Mesothelial cell of epicardium (in vitro differentiated cells): Measurements from ENCODE around the gene SLC38A8. TPM values are rescaled to one million over a fixed set of nuclear protein-coding genes. Genes with fewer than 3 reads are reported as not detected.
A peak's percentile ranks its signal among the peaks of the same experiment; 100 is the strongest.

Source experiments
- DNase-seq, 2 experiments: peaks; one replicate each; pipeline ENCODE4 v3.0.0; 2021; ENCODE audit warnings: low spot score in 2 of 2; ENCODE audit not compliant: unreplicated experiment in 2 of 2
- H3K27ac Mint-ChIP-seq: 2 replicates; pipeline ENCODE4 v1.8.0; 2021; ENCODE audit warnings: mixed read lengths
- H3K27me3 Mint-ChIP-seq: 2 replicates; pipeline ENCODE4 v1.8.0; 2021; ENCODE audit warnings: low read depth, mixed read lengths
- H3K36me3 Mint-ChIP-seq: 2 replicates; pipeline ENCODE4 v1.8.0; 2021; ENCODE audit warnings: mixed read lengths
- H3K4me1 Mint-ChIP-seq: 2 replicates; pipeline ENCODE4 v1.8.0; 2021; ENCODE audit warnings: mixed read lengths
- H3K4me3 Mint-ChIP-seq: 2 replicates; pipeline ENCODE4 v1.8.0; 2021; ENCODE audit warnings: mild to moderate bottlenecking, moderate library complexity, mixed read lengths
- H3K9me3 Mint-ChIP-seq: 2 replicates; pipeline ENCODE4 v1.8.0; 2021; ENCODE audit warnings: mixed read lengths
- total RNA-seq: library from RNA; stranded (reverse); gene quantifications from 3 replicates; pipeline ENCODE4 v1.2.1, GENCODE V29; 2021
- TF ChIP-seq, protein P1 (sequence below): fragments of 200-600 bp; sonication (generic); IDR thresholded peaks from one replicate; pipeline ENCODE4 v1.5.0; 2021; ENCODE audit warnings: antibody characterized with exemption; ENCODE audit not compliant: unreplicated experiment

Gene SLC38A8
- total RNA-seq, 1 donor from 2014 or later: not detected

DNA sequence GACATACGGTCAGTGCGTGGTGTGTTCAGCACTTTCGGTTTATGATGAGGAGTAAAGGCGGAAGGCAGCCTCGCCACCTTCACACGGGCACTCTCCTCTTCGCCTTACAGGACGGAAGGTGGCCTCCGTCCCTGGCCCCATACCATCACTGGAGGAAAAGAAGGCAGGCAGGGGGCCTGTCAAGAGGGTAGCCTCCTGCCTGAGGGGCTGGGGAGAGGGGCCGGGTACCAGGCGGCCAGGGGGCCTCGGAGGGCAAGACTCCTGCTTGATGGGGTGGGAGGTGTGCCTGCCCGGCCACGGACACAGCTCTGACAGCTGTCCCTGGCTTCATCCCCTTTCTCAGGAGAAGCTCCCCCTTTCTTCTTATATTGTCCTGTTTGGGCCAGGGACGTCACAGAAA, 15.6 kb upstream of the SLC38A8 start:
- Mint-ChIP-seq H3K9me3 (no peaks in the 10 kb centered on the region), H3K27me3 (no peaks in the 10 kb centered on the region), H3K4me3 (no peak overlapping the region), H3K27ac (no peak overlapping the region), H3K36me3 (peaks cover 49% of the 10 kb centered on the region), H3K4me1 (no peaks in the 10 kb centered on the region)
- DNase-seq: no peak
- TF ChIP-seq, protein P1, sequence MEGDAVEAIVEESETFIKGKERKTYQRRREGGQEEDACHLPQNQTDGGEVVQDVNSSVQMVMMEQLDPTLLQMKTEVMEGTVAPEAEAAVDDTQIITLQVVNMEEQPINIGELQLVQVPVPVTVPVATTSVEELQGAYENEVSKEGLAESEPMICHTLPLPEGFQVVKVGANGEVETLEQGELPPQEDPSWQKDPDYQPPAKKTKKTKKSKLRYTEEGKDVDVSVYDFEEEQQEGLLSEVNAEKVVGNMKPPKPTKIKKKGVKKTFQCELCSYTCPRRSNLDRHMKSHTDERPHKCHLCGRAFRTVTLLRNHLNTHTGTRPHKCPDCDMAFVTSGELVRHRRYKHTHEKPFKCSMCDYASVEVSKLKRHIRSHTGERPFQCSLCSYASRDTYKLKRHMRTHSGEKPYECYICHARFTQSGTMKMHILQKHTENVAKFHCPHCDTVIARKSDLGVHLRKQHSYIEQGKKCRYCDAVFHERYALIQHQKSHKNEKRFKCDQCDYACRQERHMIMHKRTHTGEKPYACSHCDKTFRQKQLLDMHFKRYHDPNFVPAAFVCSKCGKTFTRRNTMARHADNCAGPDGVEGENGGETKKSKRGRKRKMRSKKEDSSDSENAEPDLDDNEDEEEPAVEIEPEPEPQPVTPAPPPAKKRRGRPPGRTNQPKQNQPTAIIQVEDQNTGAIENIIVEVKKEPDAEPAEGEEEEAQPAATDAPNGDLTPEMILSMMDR: no peak

DNA sequence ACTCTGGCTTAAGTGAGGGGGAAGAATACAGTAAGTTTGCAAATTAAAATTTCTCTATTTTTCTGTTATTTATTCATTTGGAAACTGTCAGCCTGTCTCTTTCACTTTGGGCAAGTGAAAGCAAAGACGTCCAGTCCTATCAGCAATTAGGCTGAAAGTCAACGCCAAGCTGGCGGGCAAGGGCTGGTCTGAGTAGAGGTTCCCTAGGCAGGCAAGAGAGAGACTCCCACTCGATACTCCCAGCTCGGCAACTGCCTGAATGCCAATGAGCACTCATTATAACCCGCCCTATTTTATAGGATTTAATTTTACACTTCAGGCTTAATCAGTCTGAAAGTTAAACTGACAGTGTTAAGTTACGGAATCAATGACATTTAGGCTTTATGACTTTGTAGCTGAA, 14.3 kb upstream of the SLC38A8 start:
- DNase-seq: no peak
- no peak overlapping the region for H3K27ac Mint-ChIP-seq
- TF ChIP-seq, protein P1: no peak
- H3K9me3 Mint-ChIP-seq: no peaks in the 10 kb centered on the region
- no peak overlapping the region for H3K4me3 Mint-ChIP-seq
- H3K4me1 Mint-ChIP-seq: no peaks in the 10 kb centered on the region
- peaks cover 53% of the 10 kb centered on the region for H3K36me3 Mint-ChIP-seq
- H3K27me3 Mint-ChIP-seq: no peaks in the 10 kb centered on the region

DNA sequence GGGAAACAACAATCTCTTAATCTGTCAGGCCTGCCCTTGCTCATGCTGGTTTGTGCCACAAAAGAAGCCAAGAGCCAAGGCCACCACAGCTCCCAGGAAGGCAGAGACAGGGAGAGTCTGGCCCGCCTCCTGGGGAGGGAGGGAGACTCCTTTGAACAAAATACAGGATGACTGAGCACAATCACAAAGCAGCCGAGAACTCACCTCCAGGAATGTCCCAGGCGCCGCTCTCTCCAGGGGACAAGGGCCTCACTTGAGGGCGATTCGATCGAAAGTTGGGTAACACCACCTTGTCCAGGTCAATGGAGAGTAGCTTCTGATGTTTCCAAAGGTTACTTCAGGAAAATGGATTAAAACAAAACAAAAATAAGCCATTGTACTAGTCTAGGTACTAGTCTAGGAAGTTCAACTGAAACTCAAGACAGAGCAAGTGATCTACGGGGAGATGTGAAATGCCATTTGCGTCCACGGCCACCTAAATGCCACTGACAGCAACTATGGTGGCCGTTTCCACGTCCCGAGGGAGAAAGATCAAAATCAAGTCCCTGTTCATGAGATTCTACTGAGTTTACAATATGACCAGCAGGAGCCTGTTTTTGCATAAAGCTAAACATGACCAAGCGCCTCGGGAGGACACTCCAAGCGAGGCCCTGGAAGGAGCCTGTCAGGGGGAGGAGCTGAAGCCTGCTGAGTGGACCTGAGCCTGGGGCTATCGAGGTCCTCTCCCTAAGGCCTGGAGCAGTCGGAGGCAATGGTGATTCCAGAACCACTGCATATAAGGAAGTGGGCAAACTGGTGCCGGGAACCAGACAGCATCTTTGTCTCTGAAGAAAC, 13.4 kb upstream of the SLC38A8 start:
- Mint-ChIP-seq H3K36me3 (peaks cover 53% of the 10 kb centered on the region), H3K9me3 (no peaks in the 10 kb centered on the region), H3K4me3 (no peak overlapping the region), H3K27me3 (no peaks in the 10 kb centered on the region), H3K4me1 (no peaks in the 10 kb centered on the region), H3K27ac (peak overlapping the region; percentile 77)
- DNase-seq: no peak
- TF ChIP-seq, protein P1: no peak

DNA sequence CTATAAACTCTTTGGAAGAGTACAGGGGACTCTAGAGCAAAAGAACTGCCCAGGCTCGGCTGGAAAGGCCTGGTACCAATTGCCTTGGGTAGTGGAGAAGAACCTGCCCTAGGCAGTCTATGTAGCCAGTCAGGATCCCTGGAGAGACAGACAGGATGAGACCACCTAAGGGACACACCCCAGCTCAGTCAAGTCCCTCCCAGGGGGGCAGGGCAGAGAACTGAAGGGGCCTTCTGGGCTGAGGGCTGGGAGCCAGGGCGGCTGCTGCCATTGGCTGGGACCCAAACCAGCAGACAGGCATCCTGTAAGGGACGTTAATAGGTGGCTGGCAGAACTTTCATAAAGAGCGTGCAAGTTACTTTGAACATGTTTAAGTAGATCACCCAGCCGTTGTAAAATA, 12.8 kb upstream of the SLC38A8 start:
- H3K4me1 Mint-ChIP-seq: no peaks in the 10 kb centered on the region
- H3K27me3 Mint-ChIP-seq: no peaks in the 10 kb centered on the region
- H3K9me3 Mint-ChIP-seq: no peaks in the 10 kb centered on the region
- TF ChIP-seq, protein P1: no peak
- no peak for DNase-seq
- no peak overlapping the region for H3K4me3 Mint-ChIP-seq
- H3K36me3 Mint-ChIP-seq: peaks cover 53% of the 10 kb centered on the region
- H3K27ac Mint-ChIP-seq: no peak overlapping the region

DNA sequence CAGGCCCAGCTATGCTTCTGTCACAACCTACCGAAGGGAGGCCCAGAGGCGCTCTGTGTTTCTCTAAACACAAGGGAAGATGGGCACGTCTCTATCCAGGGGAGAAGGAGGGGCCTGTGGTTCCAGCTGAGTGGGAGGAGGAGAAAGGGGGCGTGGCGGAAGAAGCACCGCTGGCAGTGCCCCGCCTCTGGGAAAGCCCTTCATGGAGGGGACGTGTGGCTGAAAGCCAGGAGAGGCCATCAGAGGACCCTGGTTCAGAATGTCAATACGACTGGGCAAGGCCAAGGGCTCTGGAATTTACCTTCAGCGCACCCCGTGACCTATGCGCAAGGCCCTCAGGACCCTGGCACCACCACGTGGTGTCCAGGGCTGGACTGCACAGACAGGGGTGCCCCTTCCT, 12.3 kb upstream of the SLC38A8 start:
- Mint-ChIP-seq H3K9me3 (no peaks in the 10 kb centered on the region), H3K27me3 (no peaks in the 10 kb centered on the region), H3K4me1 (no peaks in the 10 kb centered on the region), H3K36me3 (peaks cover 50% of the 10 kb centered on the region), H3K27ac (no peak overlapping the region), H3K4me3 (no peak overlapping the region)
- TF ChIP-seq, protein P1: no peak
- DNase-seq: no peak
